Frontal cortex (tissue), 4 donors: Measurements from ENCODE around the gene CELSR1. TPM values are rescaled to one million over a fixed set of nuclear protein-coding genes. Genes with fewer than 3 reads are reported as not detected.

ENCODE experiments used
- DNase-seq, 2 donors: peaks; one replicate each; pipeline ENCODE4 v3.0.0; 2012; ENCODE audit warnings: low spot score in 2 of 2
- FAIRE-seq: peaks from 2 replicates; lab custom pipeline; 2012; peaks lifted over from hg19 to GRCh38; lab: Jason Lieb, UNC
- total RNA-seq: library from RNA; depleted of rRNA; stranded (reverse); fragments of >200 nt; gene quantifications from one replicate; pipeline ENCODE4 v1.2.3, GENCODE V29; 2014
- donor health status: control.
- donor health status: control.
- donor health status: control.

Gene CELSR1
- total RNA-seq, 1 donor from 2014 or later = 2.0 TPM

DNA sequence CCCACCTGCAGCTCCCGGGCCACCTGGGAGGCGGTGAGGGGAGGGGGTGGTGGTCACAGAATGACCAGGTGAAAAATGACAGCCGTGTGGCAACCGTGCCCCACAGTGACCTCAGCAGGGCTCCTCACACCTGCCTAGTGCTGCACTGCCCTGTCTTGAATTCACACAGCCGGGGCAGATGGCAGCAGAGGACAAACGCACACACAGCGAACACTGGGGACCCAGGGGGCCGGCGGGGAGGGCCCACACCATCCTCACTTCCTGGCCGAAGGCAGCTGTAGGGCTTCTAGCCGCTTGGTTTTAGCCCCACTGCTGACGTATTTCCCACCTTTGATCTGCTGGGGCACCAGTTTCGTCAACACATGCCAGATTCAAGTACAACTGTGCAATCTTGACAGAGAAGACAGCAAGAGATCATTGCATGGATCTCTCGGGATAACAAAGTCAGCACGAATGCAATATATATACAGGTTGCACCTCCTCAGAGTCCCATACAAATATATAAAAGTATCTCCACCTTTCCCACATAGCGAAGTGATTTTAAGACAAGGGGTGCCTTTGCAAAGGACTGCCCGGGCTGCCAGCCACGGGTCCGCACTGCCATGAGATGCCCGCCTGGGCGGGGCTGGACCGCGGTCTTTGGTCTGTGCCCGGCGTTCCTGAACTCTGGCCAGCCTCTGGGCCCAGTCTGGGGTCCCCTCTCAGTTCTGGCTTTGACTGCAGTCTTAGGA, 175.1 kb downstream of the CELSR1 start:
- DNase-seq = no peak
- no peak for FAIRE-seq

DNA sequence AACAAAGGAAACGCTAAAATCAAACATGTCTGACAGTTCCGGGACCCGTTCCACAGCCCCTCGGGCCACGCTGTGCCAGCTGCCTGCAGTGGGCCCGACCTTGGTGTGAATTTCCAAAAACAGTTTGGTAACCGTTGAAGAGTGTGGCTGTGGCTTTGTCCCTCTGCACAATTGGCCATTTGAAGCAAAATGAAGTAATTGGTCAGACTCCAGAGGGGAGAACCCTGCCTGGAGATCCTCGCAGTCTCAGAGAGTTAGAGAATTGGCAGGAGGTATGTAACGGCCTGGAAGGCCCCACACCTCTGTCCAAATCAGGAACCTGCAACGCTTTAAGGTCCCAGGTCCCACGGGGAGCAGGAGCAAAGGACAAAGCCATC, 175.6 kb downstream of the CELSR1 start:
- FAIRE-seq = no peak

DNA sequence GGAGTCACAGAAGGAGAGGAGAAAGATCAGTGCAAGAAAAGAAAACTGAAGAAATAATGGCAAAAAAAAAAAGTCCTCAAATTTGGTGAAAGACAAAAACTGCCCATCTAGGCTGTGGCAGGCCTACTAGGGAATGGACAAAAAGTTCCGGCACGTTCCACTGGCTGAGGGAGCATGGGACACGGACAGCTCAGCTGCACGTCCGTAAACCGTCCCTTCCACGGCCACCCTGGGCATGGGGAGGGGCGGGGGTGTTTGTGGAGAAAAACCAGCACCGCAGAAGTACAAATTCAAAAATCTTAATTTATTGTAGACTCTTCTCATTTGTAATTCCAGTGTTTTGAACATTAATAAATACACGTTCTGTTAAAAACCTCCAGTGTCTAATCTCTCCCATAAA, 176.5 kb downstream of the CELSR1 start:
- no peak for FAIRE-seq

More for the DNA sequence above, 175.6 kb downstream of the CELSR1 start:
- DNase-seq = no peak

DNA sequence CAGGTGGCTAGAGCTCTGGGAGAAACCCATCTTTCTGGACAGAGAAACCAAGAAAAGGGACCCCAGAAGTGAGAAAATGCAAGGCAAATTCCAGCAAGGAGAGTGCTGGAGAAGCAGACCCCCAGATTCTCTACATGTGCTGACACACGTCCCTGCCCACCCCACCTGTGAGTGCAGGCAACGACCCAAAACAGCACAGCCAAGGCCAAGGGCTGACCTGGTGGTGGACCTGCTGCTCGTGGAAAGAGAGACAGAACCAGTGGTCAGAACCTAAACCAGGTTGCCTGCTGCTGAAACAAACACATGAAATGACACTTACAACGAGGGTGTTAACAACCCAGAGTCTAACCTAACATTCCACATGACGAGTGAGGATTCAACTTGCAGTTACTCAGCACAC, 177.3 kb downstream of the CELSR1 start:
- DNase-seq (no peak), FAIRE-seq (no peak)

More for the DNA sequence above, 176.5 kb downstream of the CELSR1 start:
- no peak for DNase-seq

GRCh38 chr22:46359362-46359761, 178.1 kb downstream of the CELSR1 start:
- no peak for FAIRE-seq
- no peak for DNase-seq

GRCh38 chr22:46358766-46359165, 178.7 kb downstream of the CELSR1 start:
- DNase-seq (no peak), FAIRE-seq (no peak)

DNA sequence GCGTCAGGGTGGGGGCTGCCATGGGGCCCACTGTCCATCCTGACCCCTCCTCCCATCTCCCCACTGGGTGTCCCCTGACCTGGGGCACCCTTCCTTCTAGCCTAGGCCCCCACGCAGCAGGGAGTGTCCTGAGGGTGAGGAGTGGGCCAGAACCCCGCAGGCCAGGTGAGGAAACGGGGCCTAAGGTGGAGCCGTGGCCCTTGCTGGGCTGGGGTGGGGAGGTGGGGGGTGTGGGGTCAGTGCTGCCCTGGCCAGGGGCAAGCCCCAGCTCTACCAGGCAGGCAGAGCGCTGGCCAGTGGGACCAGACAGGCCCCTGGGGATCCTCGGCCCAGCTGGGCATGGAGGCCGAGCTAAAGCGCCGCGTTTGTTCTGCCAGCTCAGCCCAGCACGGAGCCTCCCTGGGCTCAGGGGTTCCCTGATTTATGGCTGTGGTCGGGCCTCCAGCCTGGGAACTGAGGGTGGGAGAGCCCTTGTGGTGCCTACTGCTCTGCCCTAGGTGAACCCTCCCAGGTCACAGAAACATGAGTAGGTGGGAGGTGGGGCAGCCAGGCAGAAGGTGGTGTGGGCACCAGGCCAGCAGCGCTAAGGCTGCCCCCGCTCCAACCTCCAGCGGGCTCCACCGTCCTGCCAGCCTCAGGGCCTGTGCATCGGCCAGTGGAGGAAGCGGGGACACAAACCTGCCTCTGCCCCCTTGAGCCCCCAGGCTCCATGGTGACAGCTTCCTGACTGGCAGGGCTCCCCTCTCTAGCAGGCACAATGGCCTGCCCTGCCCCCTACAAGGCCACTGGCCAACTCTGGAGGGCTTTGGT, 179.5 kb downstream of the CELSR1 start:
- FAIRE-seq (no peak), DNase-seq (no peak)

- FAIRE-seq (no peak), DNase-seq (no peak)
Measured at GRCh38 chr22:46356496-46357480, 180.6 kb downstream of the CELSR1 start.

DNA sequence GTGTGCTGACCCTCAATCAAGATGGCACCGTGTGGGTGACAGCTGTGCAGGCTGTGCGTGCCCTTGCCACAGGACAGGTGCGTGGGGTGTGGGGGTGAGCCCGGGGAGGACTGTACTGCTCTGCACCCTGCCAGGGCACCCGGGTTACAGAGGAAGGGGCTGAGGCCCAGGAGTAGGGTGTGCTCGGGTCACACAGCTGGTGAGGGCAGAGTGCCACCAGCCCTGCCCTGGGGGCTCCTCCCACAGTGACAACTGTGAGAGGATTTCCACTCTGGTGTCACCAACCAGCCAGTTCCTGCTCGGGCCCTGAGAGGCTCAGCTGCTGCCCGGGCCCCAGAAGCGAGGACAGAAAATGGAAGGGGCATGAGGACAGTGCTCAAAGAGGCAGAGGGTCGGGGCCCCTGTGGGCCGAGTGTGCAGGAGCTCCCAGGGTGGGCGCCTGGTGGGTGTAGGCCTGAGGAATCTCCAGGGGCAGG, 181.4 kb downstream of the CELSR1 start:
- DNase-seq (no peak), FAIRE-seq (no peak)

DNA sequence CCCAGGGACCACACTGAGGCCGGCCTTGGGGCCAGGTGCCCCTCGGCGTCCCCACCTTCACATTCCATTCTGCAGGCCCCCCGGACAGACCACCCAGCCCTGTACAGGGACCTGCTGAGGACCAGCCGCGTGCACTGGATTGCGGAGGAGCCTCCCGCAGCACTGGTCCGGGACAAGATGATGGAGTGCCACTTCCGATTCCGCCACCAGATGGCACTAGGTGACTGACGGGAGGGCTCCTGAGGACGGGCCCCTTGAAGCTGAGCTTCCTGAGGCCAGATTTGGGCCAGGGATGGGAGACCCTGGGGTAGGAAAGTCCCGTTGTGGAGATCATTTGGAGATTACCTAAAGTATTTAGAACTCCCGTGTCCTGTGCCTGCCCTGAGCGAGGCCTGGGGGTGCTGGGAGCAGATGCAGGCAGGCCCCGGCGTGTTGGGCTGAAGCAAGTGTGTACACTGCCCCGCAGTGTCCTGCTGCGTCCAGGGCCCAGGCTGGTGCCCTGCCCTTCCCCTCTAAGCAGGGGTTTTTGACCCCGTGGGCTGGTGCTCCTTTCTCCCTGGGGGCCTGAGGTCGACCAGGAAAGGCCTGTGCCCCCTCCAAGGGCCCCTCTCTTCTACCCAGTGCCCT, 181.9 kb downstream of the CELSR1 start:
- FAIRE-seq = no peak
- DNase-seq = peak; percentile 68 to 86

- no peak for FAIRE-seq
- DNase-seq = no peak
Measured at GRCh38 chr22:46354993-46355305, 182.5 kb downstream of the CELSR1 start.

DNA sequence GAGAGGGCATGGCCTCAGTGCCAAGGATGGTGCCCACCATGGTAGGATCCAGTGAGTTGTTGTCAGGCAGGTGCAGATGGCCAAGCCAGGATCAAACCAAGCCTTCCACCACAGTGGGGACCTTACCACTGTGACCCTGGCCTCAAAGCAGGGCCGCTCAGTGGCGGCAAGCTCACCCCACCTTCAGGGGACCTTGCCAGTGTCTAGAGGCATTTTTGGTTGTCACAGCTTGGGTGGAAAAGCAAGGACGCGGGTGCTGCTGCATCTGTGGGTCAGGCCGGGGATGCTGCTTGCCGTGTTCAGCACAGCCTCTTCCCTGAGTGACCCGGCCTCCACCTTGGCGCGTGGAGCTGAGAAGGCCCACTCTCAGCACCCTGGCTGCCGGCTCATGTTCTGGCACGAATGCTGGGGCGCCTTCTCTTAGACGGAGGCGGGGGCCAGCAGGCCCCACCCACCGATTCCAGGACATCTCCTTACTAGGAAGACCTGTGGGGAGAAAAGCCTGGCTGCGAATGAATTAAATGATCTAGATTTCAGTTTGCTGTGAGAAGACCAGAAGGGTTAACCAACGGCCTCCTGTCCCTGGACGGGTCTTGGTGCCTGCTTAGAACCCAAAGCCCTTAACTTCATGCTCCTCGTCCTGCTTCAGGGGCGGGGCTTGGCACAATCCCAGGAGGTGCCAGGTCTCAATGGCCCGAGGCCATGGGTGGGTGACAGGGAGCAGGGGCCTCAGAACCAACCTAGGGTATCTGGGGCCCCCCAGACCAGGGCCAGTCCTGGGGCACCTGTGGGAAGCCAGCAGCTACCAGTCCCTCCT, 183.0 kb downstream of the CELSR1 start:
- DNase-seq = no peak
- FAIRE-seq = no peak

DNA sequence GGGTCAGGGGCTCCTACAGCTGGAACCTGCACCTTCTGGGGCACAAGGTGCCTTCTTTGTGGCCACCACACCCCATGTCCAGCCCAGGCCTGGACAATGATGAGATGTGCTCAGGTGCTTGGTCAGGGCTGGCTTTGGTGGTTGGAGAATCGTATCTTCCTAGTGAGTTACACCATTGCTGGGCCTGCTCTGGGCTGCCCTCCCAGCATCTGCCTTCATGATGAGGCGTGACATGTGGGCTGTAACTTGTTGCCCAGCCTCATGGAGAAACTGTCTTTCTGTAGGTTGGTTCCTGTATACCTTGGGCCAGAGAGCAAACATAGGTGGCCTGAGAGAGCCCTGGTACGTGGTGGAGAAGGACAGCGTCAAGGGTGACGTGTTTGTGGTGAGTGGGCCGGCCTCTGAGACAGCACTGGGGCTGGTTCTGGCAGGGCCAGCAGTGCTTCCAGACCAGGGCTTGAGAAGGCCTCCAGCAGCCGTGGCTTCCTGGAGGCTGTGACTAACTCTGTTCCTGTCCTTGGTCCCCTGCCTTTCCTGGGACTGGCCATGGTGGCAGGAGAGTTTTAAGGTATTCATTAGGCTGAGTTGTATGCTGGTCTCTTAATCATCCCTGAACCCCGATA, 183.8 kb downstream of the CELSR1 start:
- FAIRE-seq (no peak), DNase-seq (no peak)

- FAIRE-seq = no peak
- DNase-seq = peak in 1 of 2 donors; percentile 60
Measured at GRCh38 chr22:46352691-46353386, 184.6 kb downstream of the CELSR1 start.

- DNase-seq (no peak), FAIRE-seq (no peak)
Measured at GRCh38 chr22:46352276-46352675, 185.1 kb downstream of the CELSR1 start.

DNA sequence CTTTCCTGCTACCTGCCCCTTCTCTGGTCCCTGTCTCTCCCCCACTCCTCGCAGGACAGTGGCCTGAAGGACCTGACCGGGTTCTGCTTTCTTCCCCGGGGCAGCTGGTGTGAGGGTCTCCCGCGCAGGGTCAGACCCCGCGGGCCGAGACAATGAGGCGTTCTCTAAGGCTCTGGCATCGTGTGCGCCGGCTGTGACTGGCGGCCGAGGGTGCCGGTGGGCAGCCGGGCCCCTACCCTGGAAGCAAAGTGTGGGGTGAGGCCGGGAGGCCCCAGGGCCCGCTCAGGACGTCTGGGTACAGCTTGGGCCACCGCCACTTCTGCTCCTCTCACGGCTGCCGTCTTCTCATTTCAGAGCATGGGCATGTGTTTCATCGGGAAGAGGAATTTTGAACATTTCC, 185.7 kb downstream of the CELSR1 start:
- FAIRE-seq (no peak), DNase-seq (no peak)

DNA sequence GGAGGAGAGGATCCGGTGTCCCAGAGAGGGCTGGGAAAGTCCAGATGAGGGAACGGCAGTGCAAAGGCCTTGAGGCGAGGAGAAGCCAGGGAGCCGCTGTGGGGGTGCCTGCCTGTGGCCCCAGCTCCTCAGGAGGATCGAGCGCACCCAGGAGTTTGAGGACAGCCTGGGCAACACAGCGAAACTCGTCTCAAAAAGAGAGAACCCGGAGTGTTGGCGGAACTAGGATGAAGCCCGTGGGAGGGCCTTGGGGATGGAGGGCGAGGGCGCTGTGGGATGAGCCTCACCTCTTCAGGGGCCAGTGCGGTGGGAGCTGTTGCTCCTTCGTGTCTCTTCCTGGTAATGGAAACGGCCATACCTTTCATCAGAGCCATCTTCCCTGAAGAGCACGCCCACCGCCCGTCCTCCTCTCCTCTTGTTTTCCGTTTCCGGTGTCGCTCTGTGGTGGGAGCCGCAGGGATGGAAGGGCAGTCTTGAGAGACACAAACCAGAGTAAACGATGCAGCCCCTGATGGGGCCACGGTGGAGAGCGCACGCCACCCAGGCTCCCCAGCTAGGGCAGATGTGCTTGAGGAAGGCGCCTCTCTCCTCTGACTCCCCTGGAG, 186.2 kb downstream of the CELSR1 start:
- FAIRE-seq = no peak
- DNase-seq = no peak
